ENCODE results near the gene VARS1. TPM values are rescaled to one million over a fixed set of nuclear protein-coding genes. Genes with fewer than 3 reads are reported as not detected.
"Not testable (repeated sequence)": the region's sequence is repeated elsewhere in the genome, so short reads cannot be mapped to it uniquely, and the experiment has no call there.

VARS1 gene
- total RNA-seq, 1 donor from 2014 or later: 22.5 TPM

GRCh38 chr6:31823592-31824196 lies 28.1 kb upstream of the VARS1 start:
- DNase-seq; ATAC-seq; intact Hi-C loops (cut with micrococcal nuclease): not testable (repeated sequence)

- peak; percentile 74 for ATAC-seq
- intact Hi-C loops (cut with micrococcal nuclease): no loop called here
- DNase-seq: peak; percentile 85
These were observed 26.7 kb upstream of the VARS1 start for GRCh38 chr6:31822036-31822821.

GRCh38 chr6:31821301-31822035 lies 25.9 kb upstream of the VARS1 start:
- DNase-seq (peak; percentile 86), ATAC-seq (peak; percentile 62)
- intact Hi-C loops (cut with micrococcal nuclease): no loop called here

- ATAC-seq; intact Hi-C loops (cut with micrococcal nuclease): not testable (repeated sequence)
These were observed 24.8 kb upstream of the VARS1 start for GRCh38 chr6:31820399-31820798.

GRCh38 chr6:31819871-31820299 lies 24.3 kb upstream of the VARS1 start:
- intact Hi-C loops (cut with micrococcal nuclease): no loop called here
- ATAC-seq (no peak), DNase-seq (no peak)

More at GRCh38 chr6:31820399-31820798, 24.8 kb upstream of the VARS1 start:
- DNase-seq: peak; percentile 22

- ATAC-seq; intact Hi-C loops (cut with micrococcal nuclease): not testable (repeated sequence)
- peak; percentile 19 for DNase-seq
These were observed 22.5 kb upstream of the VARS1 start for GRCh38 chr6:31817929-31818511.

GRCh38 chr6:31817133-31817928 lies 21.8 kb upstream of the VARS1 start:
- intact Hi-C loops (cut with micrococcal nuclease); ATAC-seq: not testable (repeated sequence)
- DNase-seq: peak; percentile 35

GRCh38 chr6:31815025-31815838 lies 19.7 kb upstream of the VARS1 start, which contains the start of the genes HSPA1A and HSPA1L:
TSS of gene HSPA1A (plus strand) at chr6:31815543. CDS start at chr6:31815757, 214 bp downstream.
TSS of gene HSPA1L (minus strand) at chr6:31815283. CDS start at chr6:31811972, 3,311 bp downstream.
- ATAC-seq: peak; percentile 88
- DNase-seq: peak; percentile 94
- intact Hi-C loops (cut with micrococcal nuclease): no loop called here

GRCh38 chr6:31814677-31815024 lies 19.1 kb upstream of the VARS1 start:
- peak; percentile 85 for ATAC-seq
- DNase-seq: peak; percentile 94
- intact Hi-C loops (cut with micrococcal nuclease): no loop called here

- intact Hi-C loops (cut with micrococcal nuclease): no loop called here
- ATAC-seq (no peak), DNase-seq (no peak)
These were observed 17.9 kb upstream of the VARS1 start for GRCh38 chr6:31813465-31813849.

- peak; percentile 27 for DNase-seq
- no peak for ATAC-seq
- intact Hi-C loops (cut with micrococcal nuclease): no loop called here
These were observed 16.1 kb upstream of the VARS1 start for GRCh38 chr6:31811645-31812044.

- ATAC-seq; DNase-seq; intact Hi-C loops (cut with micrococcal nuclease): not testable (repeated sequence)
These were observed 13.0 kb upstream of the VARS1 start for GRCh38 chr6:31808599-31808998.

- DNase-seq (peak; percentile 98), ATAC-seq (peak; percentile 99)
- intact Hi-C loops (cut with micrococcal nuclease): no loop called here
These were observed 11.1 kb upstream of the VARS1 start, which contains the start of gene LSM2 for GRCh38 chr6:31806470-31807272. TSS of gene LSM2 (minus strand) at chr6:31806966. CDS start at chr6:31806757, 209 bp downstream.

- ATAC-seq (peak; percentile 2), DNase-seq (no peak)
- intact Hi-C loops (cut with micrococcal nuclease): no loop called here
These were observed 10.5 kb upstream of the VARS1 start for GRCh38 chr6:31805939-31806469.

- ATAC-seq; intact Hi-C loops (cut with micrococcal nuclease); DNase-seq: not testable (repeated sequence)
These were observed 5.7 kb upstream of the VARS1 start for GRCh38 chr6:31801031-31801927.

- no peak for ATAC-seq
- intact Hi-C loops (cut with micrococcal nuclease): no loop called here
- DNase-seq: no peak
These were observed 4.2 kb upstream of the VARS1 start for GRCh38 chr6:31799781-31800180.
